GM12874 (cell line): ENCODE measurements around the gene WDR7.

Experiments used
- TF ChIP-seq, protein P1 (sequence below): IDR thresholded peaks from 2 replicates; pipeline ENCODE4 v1.5.1; 2011; ENCODE audit warnings: low read depth, mild to moderate bottlenecking, control low read depth, low read length, moderate library complexity; ENCODE audit not compliant: insufficient read depth

Gene WDR7

DNA sequence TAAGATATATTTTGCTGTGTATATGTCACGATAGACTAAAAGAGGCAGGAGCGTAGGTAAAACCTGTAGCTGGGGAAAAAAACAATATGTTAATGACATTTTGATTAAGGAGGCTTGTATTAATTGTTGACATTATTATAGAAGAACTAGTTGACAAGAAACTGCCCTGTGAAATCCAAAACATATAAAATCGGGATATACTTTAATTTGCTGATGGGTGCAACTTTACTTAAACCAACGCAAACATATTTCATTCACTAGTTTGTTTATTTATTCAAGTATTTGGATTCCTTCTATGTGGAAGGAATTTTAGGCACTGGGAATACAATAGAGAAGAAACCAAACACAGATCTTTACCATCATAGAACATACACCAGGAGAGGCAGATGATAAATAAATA lies 8.0 kb downstream of the WDR7 start:
- TF ChIP-seq, protein P1, sequence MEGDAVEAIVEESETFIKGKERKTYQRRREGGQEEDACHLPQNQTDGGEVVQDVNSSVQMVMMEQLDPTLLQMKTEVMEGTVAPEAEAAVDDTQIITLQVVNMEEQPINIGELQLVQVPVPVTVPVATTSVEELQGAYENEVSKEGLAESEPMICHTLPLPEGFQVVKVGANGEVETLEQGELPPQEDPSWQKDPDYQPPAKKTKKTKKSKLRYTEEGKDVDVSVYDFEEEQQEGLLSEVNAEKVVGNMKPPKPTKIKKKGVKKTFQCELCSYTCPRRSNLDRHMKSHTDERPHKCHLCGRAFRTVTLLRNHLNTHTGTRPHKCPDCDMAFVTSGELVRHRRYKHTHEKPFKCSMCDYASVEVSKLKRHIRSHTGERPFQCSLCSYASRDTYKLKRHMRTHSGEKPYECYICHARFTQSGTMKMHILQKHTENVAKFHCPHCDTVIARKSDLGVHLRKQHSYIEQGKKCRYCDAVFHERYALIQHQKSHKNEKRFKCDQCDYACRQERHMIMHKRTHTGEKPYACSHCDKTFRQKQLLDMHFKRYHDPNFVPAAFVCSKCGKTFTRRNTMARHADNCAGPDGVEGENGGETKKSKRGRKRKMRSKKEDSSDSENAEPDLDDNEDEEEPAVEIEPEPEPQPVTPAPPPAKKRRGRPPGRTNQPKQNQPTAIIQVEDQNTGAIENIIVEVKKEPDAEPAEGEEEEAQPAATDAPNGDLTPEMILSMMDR: no peak

DNA sequence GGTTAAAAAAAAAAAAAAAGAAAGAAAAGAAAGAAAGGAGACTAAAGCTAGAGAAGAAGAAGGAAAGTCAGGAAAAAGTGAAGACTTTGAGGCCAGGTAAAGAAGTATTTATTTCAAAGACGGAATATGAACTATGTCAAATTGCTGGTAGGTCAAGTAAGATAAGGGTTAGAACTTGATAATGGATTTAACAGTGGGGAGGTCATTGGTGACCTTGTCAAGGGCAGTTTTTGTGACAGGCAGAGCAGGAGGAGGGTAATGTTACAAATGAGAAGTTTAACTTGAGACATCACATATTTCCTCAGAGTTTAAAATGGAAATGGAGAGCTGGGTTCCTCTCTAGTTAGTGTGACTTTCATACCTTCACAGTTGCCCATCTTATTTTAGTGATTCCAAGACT lies 9.5 kb downstream of the WDR7 start:
- TF ChIP-seq, protein P1: no peak

GRCh38 chr18:56661360-56662062 lies 10.4 kb downstream of the WDR7 start:
- TF ChIP-seq, protein P1: no peak

DNA sequence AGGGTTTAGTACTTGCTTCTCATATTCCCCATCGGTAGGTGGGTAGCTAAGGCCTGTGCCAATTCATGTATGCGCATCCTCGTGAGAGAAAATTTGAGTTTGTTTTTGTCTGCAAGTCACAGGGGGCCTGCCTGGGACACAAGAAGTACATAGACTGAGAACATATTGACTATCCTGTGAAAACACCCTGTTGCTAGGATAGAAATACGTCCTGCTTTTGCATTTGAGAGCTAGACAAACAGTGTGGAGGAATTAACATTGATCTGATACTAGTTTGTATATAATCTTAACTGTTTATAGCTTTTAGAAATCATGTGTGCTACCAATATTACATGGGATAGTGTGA lies 10.9 kb downstream of the WDR7 start:
- TF ChIP-seq, protein P1: no peak

GRCh38 chr18:56662502-56662901 lies 11.3 kb downstream of the WDR7 start:
- TF ChIP-seq, protein P1: no peak

- TF ChIP-seq, protein P1: no peak
These were observed 11.7 kb downstream of the WDR7 start for GRCh38 chr18:56662902-56663301.

DNA sequence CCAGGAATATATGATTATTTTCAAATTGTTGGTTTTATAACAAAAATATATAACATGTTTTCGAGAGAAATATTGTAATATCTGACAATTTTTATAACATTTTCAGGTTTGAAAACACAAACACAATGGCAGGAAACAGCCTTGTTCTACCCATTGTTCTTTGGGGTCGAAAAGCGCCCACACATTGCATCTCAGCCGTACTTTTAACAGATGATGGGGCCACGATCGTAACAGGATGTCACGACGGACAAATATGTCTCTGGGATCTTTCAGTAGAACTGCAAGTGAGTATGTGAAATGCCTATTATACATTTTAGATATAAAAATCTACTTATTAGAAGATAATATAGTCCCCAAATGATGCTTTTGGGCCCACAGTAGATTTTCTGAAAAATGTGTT lies 21.2 kb downstream of the WDR7 start:
- TF ChIP-seq, protein P1: no peak
